Measurements from ENCODE around the gene MED27. TPM values are rescaled to one million over a fixed set of nuclear protein-coding genes. Genes with fewer than 3 reads are reported as not detected.

The MED27 gene
- total and polyA plus RNA-seq, 9 of the 15 experiments (the other 6 are each of a cell fraction or from before 2014, with no cell fraction given): 24.4 to 91.0 (median 36.1) TPM

- 1% methylated on average over 10 of the region's 10 CpGs for WGBS (ENCODE audit: insufficient coverage, low coverage, missing lambda C conversion rate)
- no peaks in the 10 kb centered on the region for H3K79me2 ChIP-seq (ENCODE audit: control insufficient read depth, insufficient read depth, low read length)
- no peak overlapping the region for H2AFZ ChIP-seq (ENCODE audit: low read depth, low read length)
- peaks cover 7% of the 10 kb centered on the region; the same call in 1 of the 2 replicates for H3K9me3 ChIP-seq (replicated peaks; ENCODE audit: control insufficient read depth, insufficient read depth, low read depth, low read length)
- no peaks in the 10 kb centered on the region for H3K36me3 ChIP-seq (ENCODE audit: control insufficient read depth, insufficient read depth, low read length)
- H3K27me3 ChIP-seq (ENCODE audit: control insufficient read depth in 2 of 2, insufficient read depth in 2 of 2, low read length in 2 of 2): peaks cover 45 to 77% of the 10 kb centered on the region in 2 experiments
- H3K9me1 ChIP-seq (ENCODE audit: control insufficient read depth, insufficient read depth, low read length): no peaks in the 10 kb centered on the region
- no peaks in the 10 kb centered on the region; the same call in 1 of the 2 replicates for H4K20me1 ChIP-seq (replicated peaks; ENCODE audit: control insufficient read depth, insufficient read depth, low read length)
- H3K4me2 ChIP-seq (ENCODE audit: insufficient read depth, low read length): no peak overlapping the region
- intact Hi-C loops (cut with micrococcal nuclease) (no loop called here), in situ Hi-C loops (cut with MboI) (no loop called here)
- no peak overlapping the region for H3K4me3 ChIP-seq
- ChIA-PET CTCF (ENCODE audit: low intra/inter-chr PET ratio) (no interaction called here), POLR2A (interaction anchor here (0.6 kb wide), 2 partner anchors 10 to 70 kb away, joined by 3 to 4 read pairs; no protein-coding TSS in a partner anchor)
- H3K9ac ChIP-seq (ENCODE audit: insufficient read depth in 1 of 2, low read depth in 2 of 2, low read length in 2 of 2): no peak overlapping the region
- no peak overlapping the region for H3K27ac ChIP-seq (ENCODE audit: extremely low read depth, low read depth, low read length)
- H3K4me1 ChIP-seq (replicated peaks in 1 of 2; ENCODE audit: control insufficient read depth in 2 of 2, insufficient read depth in 2 of 2, low read length in 2 of 2): peaks cover 10 to 17% of the 10 kb centered on the region in 2 experiments
- ATAC-seq: no peak
- FAIRE-seq: no peak
- DNase-seq (ENCODE audit: extremely low read depth in 1 of 4, low spot score in 3 of 4): no peak
- no TSS peak for BruUV-seq (replicated peaks)
- TF ChIP-seq ATF7 (IDR thresholded peaks at IDR 0.05) (no peak), UBTF (IDR thresholded peaks at IDR 0.05; ENCODE audit: borderline replicate concordance in 1 of 2, low read depth in 2 of 2, low read length in 2 of 2) (no peak), CUX1 (CRISPR knock-in tag; IDR thresholded peaks at IDR 0.05) (no peak), JUN (IDR thresholded peaks at IDR 0.05; ENCODE audit: borderline replicate concordance, low read depth, low read length) (no peak), JUN (CRISPR knock-in tag; IDR thresholded peaks at IDR 0.05; ENCODE audit: borderline replicate concordance) (no peak), BMI1 (IDR thresholded peaks at IDR 0.05; ENCODE audit: low read length) (no peak), MCM3 (IDR thresholded peaks at IDR 0.05) (no peak), NELFE (IDR thresholded peaks at IDR 0.05; ENCODE audit: insufficient read depth, insufficient read length) (no peak), BCLAF1 (IDR thresholded peaks at IDR 0.05; ENCODE audit: borderline replicate concordance in 1 of 2, control insufficient read depth in 1 of 2, low read depth in 2 of 2, low read length in 1 of 2) (no peak)
Observed at GRCh38 chr9:131837836-131838235, 241.8 kb downstream of the MED27 start.

Measured in K562 (cell line).